Measurements from ENCODE around the gene OR2Y1.
"Not testable (repeated sequence)": the region's sequence is repeated elsewhere in the genome, so short reads cannot be mapped to it uniquely, and the experiment has no call there.

The OR2Y1 gene

GRCh38 chr5:180775624-180776023, 35.8 kb upstream of the OR2Y1 start:
- H3K9me3 ChIP-seq (ENCODE audit: insufficient read depth, low read length), result peaks cover 27% of the 10 kb centered on the region; the same call in 1 of the 2 replicates
- H3K4me1 ChIP-seq (ENCODE audit: insufficient read depth, insufficient read length), result no peaks in the 10 kb centered on the region
- no peak for DNase-seq (ENCODE audit: low read depth, low spot score)
- TF ChIP-seq YY1 (IDR thresholded peaks at IDR 0.05; ENCODE audit: insufficient read depth, insufficient read length) (no peak), SUZ12 (IDR thresholded peaks at IDR 0.05; ENCODE audit: extremely low read depth, insufficient read depth, insufficient read length) (no peak), ZNF274 (IDR thresholded peaks at IDR 0.05; ENCODE audit: low read depth, low read length) (no peak)
- H3K9ac ChIP-seq (ENCODE audit: insufficient read length, low read depth), result no peak overlapping the region
- no peaks in the 10 kb centered on the region for H3K27me3 ChIP-seq (ENCODE audit: insufficient read depth, insufficient read length)
- H3K4me3 ChIP-seq (ENCODE audit: insufficient read length, low read depth), result no peak overlapping the region
- no peaks in the 10 kb centered on the region for H3K36me3 ChIP-seq (ENCODE audit: insufficient read depth, insufficient read length, low read length)

- no peak for DNase-seq (ENCODE audit: low read depth, low spot score)
- Histone ChIP-seq H3K4me3 (ENCODE audit: insufficient read length, low read depth) (no peak overlapping the region), H3K27me3 (ENCODE audit: insufficient read depth, insufficient read length) (no peaks in the 10 kb centered on the region)
Measured at GRCh38 chr5:180771839-180772238, 32.0 kb upstream of the OR2Y1 start.

GRCh38 chr5:180769821-180770220, 30.0 kb upstream of the OR2Y1 start:
- H3K9me3 ChIP-seq (ENCODE audit: insufficient read depth, low read length), result peaks cover 14% of the 10 kb centered on the region; the same call in 1 of the 2 replicates
- H3K4me1 ChIP-seq (ENCODE audit: insufficient read depth, insufficient read length), result no peaks in the 10 kb centered on the region
- no peak for DNase-seq (ENCODE audit: low read depth, low spot score)
- no peak overlapping the region for H3K9ac ChIP-seq (ENCODE audit: insufficient read length, low read depth)
- no peak overlapping the region for H3K4me3 ChIP-seq (ENCODE audit: insufficient read length, low read depth)
- H3K36me3 ChIP-seq (ENCODE audit: insufficient read depth, insufficient read length, low read length), result no peaks in the 10 kb centered on the region
- H3K27me3 ChIP-seq (ENCODE audit: insufficient read depth, insufficient read length), result no peaks in the 10 kb centered on the region
- TF ChIP-seq ZNF274 (IDR thresholded peaks at IDR 0.05; ENCODE audit: low read depth, low read length) (no peak), SUZ12 (IDR thresholded peaks at IDR 0.05; ENCODE audit: extremely low read depth, insufficient read depth, insufficient read length) (no peak), YY1 (IDR thresholded peaks at IDR 0.05; ENCODE audit: insufficient read depth, insufficient read length) (no peak)

More at GRCh38 chr5:180771839-180772238, 32.0 kb upstream of the OR2Y1 start:
- TF ChIP-seq ZNF274 (IDR thresholded peaks at IDR 0.05; ENCODE audit: low read depth, low read length), result no peak
- TF ChIP-seq YY1 (IDR thresholded peaks at IDR 0.05; ENCODE audit: insufficient read depth, insufficient read length), result no peak
- no peak for TF ChIP-seq SUZ12 (IDR thresholded peaks at IDR 0.05; ENCODE audit: extremely low read depth, insufficient read depth, insufficient read length)
- no peaks in the 10 kb centered on the region for H3K36me3 ChIP-seq (ENCODE audit: insufficient read depth, insufficient read length, low read length)
- H3K4me1 ChIP-seq (ENCODE audit: insufficient read depth, insufficient read length), result no peaks in the 10 kb centered on the region
- H3K9me3 ChIP-seq (ENCODE audit: insufficient read depth, low read length), result peaks cover 24% of the 10 kb centered on the region; the same call in 1 of the 2 replicates
- no peak overlapping the region for H3K9ac ChIP-seq (ENCODE audit: insufficient read length, low read depth)

GRCh38 chr5:180755601-180756000, 15.7 kb upstream of the OR2Y1 start:
- H3K9ac ChIP-seq (ENCODE audit: insufficient read length, low read depth), result no peak overlapping the region
- DNase-seq (ENCODE audit: low read depth, low spot score), result no peak
- no peaks in the 10 kb centered on the region for H3K4me1 ChIP-seq (ENCODE audit: insufficient read depth, insufficient read length)
- TF ChIP-seq ZNF274 (IDR thresholded peaks at IDR 0.05; ENCODE audit: low read depth, low read length) (no peak), SUZ12 (IDR thresholded peaks at IDR 0.05; ENCODE audit: extremely low read depth, insufficient read depth, insufficient read length) (no peak), YY1 (IDR thresholded peaks at IDR 0.05; ENCODE audit: insufficient read depth, insufficient read length) (no peak)
- H3K27me3 ChIP-seq (ENCODE audit: insufficient read depth, insufficient read length), result no peaks in the 10 kb centered on the region
- H3K9me3 ChIP-seq (ENCODE audit: insufficient read depth, low read length), result peaks cover 28% of the 10 kb centered on the region
- H3K36me3 ChIP-seq (ENCODE audit: insufficient read depth, insufficient read length, low read length), result no peaks in the 10 kb centered on the region
- no peak overlapping the region for H3K4me3 ChIP-seq (ENCODE audit: insufficient read length, low read depth)

GRCh38 chr5:180744253-180744652, 4.4 kb upstream of the OR2Y1 start:
- no peaks in the 10 kb centered on the region for H3K36me3 ChIP-seq (ENCODE audit: insufficient read depth, insufficient read length, low read length)
- no peaks in the 10 kb centered on the region for H3K27me3 ChIP-seq (ENCODE audit: insufficient read depth, insufficient read length)
- no peaks in the 10 kb centered on the region for H3K4me1 ChIP-seq (ENCODE audit: insufficient read depth, insufficient read length)
- H3K9ac ChIP-seq (ENCODE audit: insufficient read length, low read depth), result no peak overlapping the region
- no peaks in the 10 kb centered on the region for H3K9me3 ChIP-seq (ENCODE audit: insufficient read depth, low read length)
- no peak overlapping the region for H3K4me3 ChIP-seq (ENCODE audit: insufficient read length, low read depth)
- DNase-seq (ENCODE audit: low read depth, low spot score), result no peak
- TF ChIP-seq SUZ12 (IDR thresholded peaks at IDR 0.05; ENCODE audit: extremely low read depth, insufficient read depth, insufficient read length), result no peak
- TF ChIP-seq YY1 (IDR thresholded peaks at IDR 0.05; ENCODE audit: insufficient read depth, insufficient read length), result no peak
- no peak for TF ChIP-seq ZNF274 (IDR thresholded peaks at IDR 0.05; ENCODE audit: low read depth, low read length)

- Histone ChIP-seq H3K27me3 (ENCODE audit: insufficient read depth, insufficient read length) (no peaks in the 10 kb centered on the region), H3K4me1 (ENCODE audit: insufficient read depth, insufficient read length) (no peaks in the 10 kb centered on the region), H3K9me3 (ENCODE audit: insufficient read depth, low read length) (no peaks in the 10 kb centered on the region), H3K9ac (ENCODE audit: insufficient read length, low read depth) (no peak overlapping the region), H3K36me3 (ENCODE audit: insufficient read depth, insufficient read length, low read length) (no peaks in the 10 kb centered on the region), H3K4me3 (ENCODE audit: insufficient read length, low read depth) (no peak overlapping the region)
- no peak for DNase-seq (ENCODE audit: low read depth, low spot score)
- TF ChIP-seq SUZ12 (IDR thresholded peaks at IDR 0.05; ENCODE audit: extremely low read depth, insufficient read depth, insufficient read length), result no peak
- TF ChIP-seq ZNF274 (IDR thresholded peaks at IDR 0.05; ENCODE audit: low read depth, low read length), result no peak
- no peak for TF ChIP-seq YY1 (IDR thresholded peaks at IDR 0.05; ENCODE audit: insufficient read depth, insufficient read length)
Measured at GRCh38 chr5:180742727-180743126, 2.9 kb upstream of the OR2Y1 start.

- H3K27me3 ChIP-seq (ENCODE audit: insufficient read depth, insufficient read length); H3K36me3 ChIP-seq (ENCODE audit: insufficient read depth, insufficient read length, low read length); H3K4me1 ChIP-seq (ENCODE audit: insufficient read depth, insufficient read length); H3K9me3 ChIP-seq (ENCODE audit: insufficient read depth, low read length); DNase-seq (ENCODE audit: low read depth, low spot score); H3K4me3 ChIP-seq (ENCODE audit: insufficient read length, low read depth); H3K9ac ChIP-seq (ENCODE audit: insufficient read length, low read depth): not testable (repeated sequence)
Measured at GRCh38 chr5:180740953-180741352, 1.1 kb upstream of the OR2Y1 start.

- Histone ChIP-seq H3K4me1 (ENCODE audit: insufficient read depth, insufficient read length) (no peaks in the 10 kb centered on the region), H3K9ac (ENCODE audit: insufficient read length, low read depth) (no peak overlapping the region), H3K4me3 (ENCODE audit: insufficient read length, low read depth) (no peak overlapping the region), H3K27me3 (ENCODE audit: insufficient read depth, insufficient read length) (no peaks in the 10 kb centered on the region), H3K9me3 (ENCODE audit: insufficient read depth, low read length) (no peaks in the 10 kb centered on the region), H3K36me3 (ENCODE audit: insufficient read depth, insufficient read length, low read length) (no peaks in the 10 kb centered on the region)
- no peak for DNase-seq (ENCODE audit: low read depth, low spot score)
- no peak for TF ChIP-seq YY1 (IDR thresholded peaks at IDR 0.05; ENCODE audit: insufficient read depth, insufficient read length)
- TF ChIP-seq ZNF274 (IDR thresholded peaks at IDR 0.05; ENCODE audit: low read depth, low read length), result no peak
- TF ChIP-seq SUZ12 (IDR thresholded peaks at IDR 0.05; ENCODE audit: extremely low read depth, insufficient read depth, insufficient read length), result no peak
Measured at GRCh38 chr5:180739271-180739670, 587 bp downstream of the OR2Y1 start.
